Adrenal gland (tissue), 5 donors: ENCODE measurements around the gene JARID2.

Source experiments
- POLR2A ChIP-seq, 2 donors: fragments of 450-650 bp; IDR thresholded peaks; one replicate each; pipeline ENCODE4 v1.6.1; 2017; ENCODE audit warnings: antibody characterized with exemption in 2 of 2, mild to moderate bottlenecking in 2 of 2, moderate library complexity in 1 of 2
- TF ChIP-seq, protein P1 (sequence below), 6 experiments: fragments of 450-650 bp in 4 of 6; fragments of 200-600 bp in 2 of 6; sonication (generic) in 1 of 6; IDR thresholded peaks; 1 replicate in 5 of 6; 2 replicates in 1 of 6; pipeline versions ENCODE4 v1.5.1 to v1.8.0; 2016 to 2021; ENCODE audit warnings: antibody characterized with exemption in 6 of 6, mild to moderate bottlenecking in 2 of 6, moderate library complexity in 1 of 6
- donor health status: DM: no; HTN: no; CAD: no.

DNA sequence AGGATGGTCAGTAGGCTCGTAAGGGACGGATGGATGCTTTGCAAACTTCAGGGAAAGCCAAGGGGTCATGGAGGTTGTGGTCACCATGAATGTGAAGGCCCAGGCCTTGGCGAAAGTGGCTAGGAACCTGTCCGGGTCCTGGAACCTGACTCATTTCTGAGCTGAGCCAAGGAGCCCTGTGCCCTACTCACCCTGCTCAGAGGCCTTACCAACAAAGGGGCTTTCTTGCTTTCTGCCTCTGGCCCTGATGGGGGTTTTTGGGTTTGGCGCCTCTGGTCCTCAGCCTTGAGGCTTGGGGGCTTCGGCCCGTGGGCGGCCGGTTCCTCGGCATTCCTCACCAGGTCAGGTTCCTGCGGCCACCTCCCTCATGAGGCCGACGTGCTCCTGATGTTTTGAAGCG lies 261.9 kb downstream of the JARID2 start:
- TF ChIP-seq POLR2A (IDR thresholded peaks at IDR 0.05) = no peak
- TF ChIP-seq, protein P1, sequence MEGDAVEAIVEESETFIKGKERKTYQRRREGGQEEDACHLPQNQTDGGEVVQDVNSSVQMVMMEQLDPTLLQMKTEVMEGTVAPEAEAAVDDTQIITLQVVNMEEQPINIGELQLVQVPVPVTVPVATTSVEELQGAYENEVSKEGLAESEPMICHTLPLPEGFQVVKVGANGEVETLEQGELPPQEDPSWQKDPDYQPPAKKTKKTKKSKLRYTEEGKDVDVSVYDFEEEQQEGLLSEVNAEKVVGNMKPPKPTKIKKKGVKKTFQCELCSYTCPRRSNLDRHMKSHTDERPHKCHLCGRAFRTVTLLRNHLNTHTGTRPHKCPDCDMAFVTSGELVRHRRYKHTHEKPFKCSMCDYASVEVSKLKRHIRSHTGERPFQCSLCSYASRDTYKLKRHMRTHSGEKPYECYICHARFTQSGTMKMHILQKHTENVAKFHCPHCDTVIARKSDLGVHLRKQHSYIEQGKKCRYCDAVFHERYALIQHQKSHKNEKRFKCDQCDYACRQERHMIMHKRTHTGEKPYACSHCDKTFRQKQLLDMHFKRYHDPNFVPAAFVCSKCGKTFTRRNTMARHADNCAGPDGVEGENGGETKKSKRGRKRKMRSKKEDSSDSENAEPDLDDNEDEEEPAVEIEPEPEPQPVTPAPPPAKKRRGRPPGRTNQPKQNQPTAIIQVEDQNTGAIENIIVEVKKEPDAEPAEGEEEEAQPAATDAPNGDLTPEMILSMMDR (IDR thresholded peaks at IDR 0.05) = no peak
